Stimulated activated CD4-positive, alpha-beta T cell treated with anti-CD3 and anti-CD28 coated beads, Interleukin-15, amount 100 ng/mL, for 48 hours (primary cell): ENCODE data around the gene NTF3.

Experiments used
- DNase-seq, 2 donors: peaks; one replicate each; pipeline ENCODE4 v3.0.0-alpha.2; 2020; ENCODE audit warnings: low read depth in 2 of 2

NTF3 gene

DNA sequence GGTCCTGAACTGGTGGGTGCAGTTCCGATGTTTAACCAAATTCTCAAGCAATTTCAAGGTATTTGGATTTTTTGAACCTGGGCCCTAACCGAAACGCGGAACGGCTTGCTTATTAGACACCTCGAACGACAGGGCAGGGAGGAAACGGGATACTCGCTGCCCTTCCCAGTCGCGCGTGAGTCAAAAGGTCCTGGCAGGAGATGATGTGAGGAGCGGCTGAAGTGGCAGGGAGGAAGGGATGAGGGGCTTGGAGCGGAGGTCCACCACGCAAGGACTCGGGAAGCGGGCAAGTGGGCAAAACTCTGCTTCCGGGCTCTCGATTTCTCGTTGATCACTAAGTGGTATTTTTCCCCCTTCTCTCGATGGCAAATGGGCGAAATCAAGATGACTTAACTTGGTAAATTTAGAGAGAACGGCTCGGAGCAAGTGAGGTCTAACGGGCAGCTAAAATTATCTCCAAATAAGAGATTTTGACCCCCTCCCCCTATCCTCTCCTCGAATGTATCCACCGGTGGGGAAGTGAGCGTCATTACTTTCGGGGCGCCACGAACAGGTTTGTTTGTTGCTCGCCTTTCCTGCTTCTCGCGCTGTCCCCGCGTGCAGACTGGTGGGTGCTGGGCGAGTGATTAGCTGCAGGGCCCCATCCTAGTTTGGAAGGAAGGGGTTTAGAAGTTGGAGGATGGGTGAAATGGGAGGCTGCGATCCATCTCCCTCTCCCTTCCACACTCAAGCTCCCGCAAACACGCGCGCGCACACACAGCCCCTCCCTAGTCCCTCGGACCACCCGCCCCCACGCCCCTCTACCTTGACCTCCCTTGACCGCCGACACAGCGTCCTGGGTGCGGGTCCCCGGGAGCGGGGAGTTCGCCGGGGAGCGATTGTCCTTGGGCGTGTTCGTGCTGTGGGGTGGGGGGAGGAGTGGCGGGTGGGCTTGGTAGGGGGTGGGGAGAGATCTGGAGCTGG lies 986 bp upstream of the NTF3 start:
- DNase-seq: no peak

DNA sequence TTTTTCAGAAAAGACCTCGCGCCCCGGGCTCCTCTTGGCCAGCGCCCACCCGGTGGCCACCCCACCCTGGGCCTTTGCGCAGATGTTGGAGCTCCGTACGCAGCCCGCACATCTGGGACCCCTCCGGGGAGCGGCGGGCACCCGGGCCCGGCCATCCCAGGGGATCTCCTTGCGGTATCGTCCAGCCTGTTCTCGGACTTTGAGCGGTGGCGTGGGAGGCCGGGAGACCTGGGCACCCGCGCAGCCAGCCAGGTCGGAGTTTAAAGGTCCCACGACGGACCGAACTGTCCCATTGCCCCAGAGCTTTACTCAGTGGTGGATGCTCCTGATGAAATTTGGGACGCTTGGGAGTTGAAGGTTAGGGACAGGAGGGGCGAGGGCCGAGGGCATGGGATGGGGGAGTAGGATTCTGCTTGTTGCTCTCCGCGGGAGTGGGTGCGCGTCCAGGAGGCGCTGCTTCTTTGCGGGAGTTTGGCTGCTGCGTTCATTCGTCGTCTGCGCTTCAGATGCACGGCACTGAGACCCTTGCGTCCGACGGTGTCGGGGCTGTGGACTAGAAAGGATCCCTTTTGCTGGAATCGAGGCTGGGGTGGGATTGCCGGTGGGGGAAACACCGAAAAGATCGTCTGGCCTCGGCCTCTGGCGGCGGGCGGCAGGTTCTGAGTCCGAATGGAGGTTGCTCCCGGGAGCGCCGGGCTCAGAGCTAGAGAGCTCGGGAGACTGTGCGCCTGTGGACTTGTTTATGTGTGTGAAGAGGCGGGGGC lies 1.4 kb downstream of the NTF3 start:
- no peak for DNase-seq

DNA sequence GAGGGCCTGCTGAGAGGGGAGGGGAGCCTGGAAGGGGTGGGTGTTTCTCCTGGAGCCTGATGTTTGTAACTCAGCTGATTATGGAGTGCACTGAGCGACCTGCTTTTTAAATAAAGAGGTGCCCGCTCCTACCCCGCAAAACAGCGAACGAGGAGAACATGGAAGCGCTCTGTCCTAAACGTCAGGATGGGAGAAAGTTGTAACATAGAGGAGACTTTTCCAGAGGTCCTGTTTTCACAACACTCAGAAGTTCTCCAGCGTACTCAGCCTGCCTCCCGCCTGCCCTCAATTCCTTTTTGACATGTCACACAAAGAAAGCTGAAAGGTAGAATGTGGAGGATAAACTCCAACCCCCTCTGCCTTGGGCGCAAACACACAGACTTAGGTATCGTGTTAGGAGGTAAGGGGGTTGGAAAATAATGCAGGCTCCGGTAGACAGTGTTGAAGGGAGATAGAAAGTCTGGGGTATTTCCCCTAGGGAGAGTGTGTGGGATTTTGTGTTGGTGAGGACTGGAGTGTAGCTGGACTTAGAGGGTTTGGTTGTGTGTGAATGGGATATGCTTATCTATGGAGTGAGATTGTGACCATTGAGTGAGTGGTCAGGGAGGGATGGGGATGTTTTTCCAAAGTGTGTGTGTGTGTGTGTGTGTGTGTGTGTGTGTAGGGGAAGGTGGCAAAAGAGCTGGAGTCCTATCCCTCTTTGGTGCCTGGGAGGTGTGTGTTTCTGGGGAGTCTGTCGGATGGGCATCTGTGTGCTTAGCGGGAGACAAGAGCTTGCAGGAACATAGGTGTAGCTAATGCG lies 2.1 kb downstream of the NTF3 start:
- DNase-seq: no peak

DNA sequence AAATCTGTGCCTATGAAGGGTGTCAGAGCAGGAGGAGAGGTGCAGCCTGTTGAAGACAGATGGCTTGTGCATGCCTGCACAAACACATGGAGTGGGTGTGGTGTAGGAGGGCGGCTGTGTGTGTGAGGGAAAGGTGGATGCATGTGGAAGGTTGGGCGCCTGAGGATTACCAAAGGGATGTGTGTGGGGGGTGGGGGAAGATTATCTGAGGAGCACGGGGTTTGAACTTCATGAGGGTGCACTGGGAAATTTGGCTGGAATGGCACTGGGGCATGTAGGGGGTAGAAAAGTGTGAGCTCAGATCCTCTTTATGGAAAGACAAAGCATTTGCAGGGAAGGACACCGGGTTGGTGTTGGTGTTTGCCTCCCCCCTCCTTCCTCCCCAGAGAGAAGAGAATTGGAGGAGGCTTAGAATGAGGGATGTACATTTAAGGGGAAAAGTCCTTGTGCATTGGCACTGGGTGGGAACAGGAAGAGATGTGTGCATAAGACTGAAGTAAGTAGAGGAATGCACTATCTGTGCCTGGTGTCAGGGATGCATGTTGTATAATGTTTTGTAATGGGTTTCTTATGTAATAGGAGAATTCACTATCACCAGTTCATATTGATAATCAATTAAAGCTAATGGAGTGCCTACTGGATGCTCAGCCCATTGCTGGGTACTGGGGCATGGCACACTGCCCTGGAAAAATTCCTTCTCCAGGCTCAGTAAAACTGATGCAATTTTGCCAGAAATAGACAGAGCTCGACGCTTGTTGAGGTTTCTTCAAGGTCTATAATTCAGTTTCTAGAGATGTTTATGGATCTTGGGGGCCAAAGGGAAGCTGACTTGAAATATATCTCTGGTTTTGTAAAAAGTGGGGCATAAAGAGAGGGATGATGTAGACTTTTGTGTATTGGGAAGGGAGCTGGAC lies 3.0 kb downstream of the NTF3 start:
- no peak for DNase-seq

DNA sequence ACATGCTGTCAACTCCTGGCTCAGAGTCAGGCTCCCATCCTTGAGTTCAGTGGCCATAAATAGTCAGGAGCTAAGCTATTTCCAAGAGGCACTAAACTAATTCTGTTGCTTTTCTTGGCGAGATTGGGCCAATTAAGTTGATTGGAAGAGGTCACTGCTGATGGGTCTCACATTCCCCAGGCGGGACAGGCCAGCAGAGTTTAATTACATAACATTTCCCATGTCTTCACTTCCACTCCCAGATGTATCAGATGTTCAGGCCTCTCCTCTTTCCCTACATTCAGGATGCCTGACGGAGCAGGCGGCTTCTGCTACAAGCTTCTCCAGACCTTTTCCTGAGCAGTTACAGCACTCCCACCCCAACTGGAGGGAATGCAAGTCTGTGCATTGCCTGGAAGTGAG lies 5.3 kb downstream of the NTF3 start:
- no peak for DNase-seq

DNA sequence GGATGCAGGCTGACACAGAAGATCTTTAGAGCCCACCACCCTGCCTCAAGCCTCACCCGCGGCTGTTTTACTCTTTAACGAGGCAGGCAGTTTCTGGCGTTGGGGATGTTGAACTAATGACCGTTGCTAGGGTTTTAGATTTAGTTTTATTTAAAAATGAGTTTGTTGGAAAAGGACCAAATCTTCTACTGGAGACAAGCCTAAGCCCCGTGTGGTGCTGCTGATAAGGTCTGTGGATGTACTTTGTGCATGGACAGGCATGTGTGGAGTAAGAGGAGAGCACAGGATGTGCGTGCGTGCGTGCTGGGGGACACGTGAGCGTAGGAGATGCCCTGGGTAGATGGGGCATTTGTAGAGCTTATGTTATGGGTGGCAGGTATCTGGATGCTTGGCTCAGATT lies 5.7 kb downstream of the NTF3 start:
- DNase-seq: no peak

DNA sequence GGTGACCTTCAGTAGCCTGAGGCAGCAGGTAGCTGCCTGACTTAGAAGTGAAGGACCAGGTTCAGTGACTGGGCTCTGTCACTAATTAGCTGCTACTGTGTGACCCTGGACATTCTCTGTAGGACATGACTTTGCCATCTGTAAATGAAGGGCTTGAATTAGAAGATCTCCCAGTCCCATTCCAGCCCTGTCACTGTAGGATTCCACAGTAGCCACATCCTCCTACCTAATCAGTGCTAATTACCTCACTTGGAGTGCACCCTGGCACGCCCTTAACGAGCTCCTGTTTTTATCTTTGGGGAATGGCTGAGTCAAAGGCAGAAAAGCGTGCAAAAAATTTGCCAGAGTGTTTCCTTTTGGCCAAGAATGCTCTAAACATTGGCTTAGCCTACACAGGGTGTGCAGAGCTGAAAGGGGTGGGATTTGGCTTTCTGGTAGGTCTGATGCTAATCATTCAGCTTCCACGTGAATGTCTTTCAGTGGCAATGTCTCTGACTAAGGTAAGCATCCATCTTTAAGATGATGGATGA lies 6.8 kb downstream of the NTF3 start:
- no peak for DNase-seq

DNA sequence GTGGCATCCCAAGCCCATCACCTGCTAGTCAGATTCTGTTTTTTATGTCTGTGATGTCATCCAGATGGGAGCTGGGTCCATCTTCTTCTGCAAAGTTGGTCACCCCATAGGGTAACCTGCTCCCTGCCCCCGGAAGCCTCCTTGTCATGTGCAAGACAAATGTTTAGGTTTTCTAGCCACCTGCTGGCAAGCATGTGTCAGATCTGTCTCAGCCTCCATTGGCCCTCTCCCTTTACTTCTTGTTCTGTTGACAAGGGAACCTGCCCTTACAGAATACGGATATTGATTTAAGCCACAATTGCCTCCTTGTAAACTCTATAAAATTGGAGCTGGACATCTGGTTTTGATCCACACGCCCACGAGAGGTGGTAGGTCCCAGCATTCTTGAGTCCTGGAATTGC lies 7.5 kb downstream of the NTF3 start:
- no peak for DNase-seq

DNA sequence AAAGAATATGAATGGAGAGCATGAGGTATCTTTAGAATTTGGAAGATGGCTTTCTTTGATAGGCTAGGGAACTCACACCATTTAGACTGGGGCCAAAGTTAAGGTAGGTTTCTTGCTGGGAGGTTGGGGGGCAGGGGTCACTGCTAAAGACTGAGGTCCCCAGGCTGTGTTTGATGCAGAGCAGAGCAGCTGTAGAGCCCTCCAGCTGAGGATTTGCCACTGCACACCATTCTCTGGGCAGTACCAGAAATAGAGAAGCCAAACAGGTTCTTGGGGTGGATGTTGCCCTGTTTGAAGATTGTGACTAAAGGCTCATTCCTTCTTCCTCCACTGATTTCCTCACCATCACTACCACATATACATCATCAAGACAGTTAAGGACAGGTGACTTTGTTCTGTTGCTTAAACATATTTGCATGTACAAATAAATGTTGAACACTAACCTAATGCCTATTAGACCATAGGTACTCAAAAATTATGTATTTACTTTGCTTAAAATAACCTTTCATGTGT lies 7.9 kb downstream of the NTF3 start:
- no peak for DNase-seq

DNA sequence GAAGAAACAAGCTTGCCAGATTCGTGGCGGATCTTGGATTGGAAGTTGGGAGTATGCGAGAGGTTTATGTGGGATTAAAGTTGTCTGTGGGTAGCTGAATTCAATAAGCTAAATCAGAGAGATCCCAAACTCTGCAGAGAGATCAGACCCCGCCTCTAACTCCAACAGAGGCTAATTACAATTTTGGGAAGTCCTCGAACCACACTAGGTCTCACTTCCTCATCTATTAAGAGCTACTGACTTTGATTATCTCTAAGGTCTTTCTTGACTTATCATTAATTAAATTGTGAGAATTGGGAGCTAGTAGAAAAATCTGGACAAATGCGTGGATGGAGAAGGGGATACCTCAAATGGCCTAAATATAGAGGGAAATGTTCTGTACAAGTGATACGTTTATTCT lies 9.1 kb downstream of the NTF3 start:
- DNase-seq: no peak

DNA sequence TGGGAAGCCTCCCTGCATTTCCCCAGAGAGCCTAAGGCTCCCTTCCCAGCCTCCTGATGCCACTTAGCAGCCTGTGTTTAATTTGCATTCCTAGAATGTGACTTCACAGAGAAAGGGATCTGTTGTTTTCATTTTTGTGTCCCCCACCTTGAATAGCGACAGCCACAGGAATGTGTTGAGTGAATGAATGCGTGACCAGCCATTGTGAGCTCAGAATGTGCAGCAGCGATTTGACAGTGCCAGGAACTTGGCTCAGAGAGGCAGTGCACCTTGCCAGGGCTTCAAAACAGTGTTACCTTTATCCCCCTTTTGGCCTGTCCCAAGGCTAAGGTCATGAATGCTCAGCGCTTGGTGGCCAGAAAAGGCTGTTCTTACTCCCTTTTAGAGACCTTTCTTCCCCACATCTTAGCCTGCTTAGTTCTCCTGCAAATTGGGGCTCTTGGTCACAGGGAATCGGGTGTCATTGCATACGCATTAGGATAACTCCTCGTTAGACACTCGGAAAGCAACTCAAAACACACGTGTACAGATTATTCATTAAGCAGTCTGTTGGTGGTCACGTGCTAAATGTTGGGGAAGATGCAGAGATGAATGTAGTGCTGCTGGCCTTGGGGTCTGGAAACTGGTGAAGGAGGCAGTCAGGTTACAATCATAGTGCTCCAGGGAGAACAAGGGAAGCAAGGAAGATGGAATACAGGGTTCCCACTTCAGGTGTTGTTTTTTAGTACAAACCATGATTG lies 9.8 kb downstream of the NTF3 start:
- no peak for DNase-seq

DNA sequence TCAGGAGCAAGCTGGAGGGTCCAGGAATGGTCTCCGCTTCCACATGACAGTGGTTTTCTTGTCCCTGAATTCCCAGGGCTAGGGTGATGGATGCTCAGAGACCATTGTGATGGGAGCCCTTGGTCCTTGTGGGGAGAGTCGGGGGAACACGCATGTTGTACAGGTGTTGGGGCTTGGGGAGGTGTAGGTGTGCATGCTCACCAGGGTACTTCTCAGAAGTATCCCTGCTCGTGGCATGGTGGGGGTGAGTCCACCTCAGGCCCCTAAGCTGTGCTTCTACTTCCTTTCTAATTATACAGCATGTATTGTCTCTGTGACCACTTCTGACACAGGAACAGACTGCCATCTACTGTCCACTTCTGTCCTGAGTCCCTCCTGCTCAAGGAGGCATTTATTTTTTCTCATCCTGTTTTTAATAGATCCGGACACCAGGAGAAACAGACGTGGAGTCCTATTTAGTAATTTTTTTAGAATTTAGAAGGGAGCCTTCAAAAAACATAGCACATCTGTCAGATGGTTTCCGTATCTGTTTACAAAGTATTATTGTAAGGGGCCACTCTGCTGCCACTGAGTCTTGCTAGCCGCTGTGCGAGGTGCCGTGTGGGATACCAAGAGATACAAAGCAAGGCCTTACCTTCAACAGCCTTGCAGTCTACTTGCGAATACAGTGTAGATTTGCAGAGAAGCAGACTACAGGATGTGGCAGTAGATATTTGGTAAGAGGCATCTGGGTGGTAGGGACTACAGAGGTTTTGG lies 10.5 kb downstream of the NTF3 start:
- DNase-seq: no peak

DNA sequence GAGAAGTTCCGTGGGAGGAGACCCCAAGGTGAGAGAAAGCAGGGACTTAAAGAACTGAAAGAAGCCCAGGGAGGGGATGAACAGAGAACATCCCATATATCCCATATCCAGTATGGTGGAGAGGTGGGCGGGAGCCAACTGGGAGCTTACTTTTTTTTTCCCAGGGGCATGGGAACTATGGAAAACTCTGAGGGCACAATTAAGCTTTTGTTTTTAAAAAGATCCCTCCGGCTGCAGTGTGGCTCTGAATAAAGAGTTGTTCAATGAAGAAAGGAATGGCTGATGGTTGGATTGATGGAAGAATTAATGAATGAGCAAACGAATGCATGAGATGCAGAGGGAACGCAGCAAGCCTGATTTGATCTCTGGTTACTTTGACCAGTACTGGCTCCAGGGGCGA lies 12.6 kb downstream of the NTF3 start:
- no peak for DNase-seq

DNA sequence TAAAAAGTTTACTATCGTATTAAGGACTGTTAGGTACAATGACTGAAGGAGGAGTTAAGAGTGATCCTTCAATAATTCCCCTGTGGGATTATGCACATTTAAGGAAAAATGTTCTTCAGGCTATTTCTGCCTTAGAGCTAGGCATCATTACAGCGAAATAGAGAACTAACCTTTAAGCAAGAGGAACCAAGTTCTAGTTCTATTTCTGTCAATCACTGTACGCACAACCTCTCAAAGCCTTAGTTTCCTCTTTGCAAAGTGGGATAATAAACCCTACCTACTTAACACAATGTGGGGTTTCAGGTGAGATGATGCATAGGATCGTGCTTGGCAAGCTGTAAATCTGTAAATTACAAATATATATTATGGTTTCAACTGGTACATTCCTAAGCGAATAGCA lies 15.4 kb downstream of the NTF3 start:
- DNase-seq: no peak

DNA sequence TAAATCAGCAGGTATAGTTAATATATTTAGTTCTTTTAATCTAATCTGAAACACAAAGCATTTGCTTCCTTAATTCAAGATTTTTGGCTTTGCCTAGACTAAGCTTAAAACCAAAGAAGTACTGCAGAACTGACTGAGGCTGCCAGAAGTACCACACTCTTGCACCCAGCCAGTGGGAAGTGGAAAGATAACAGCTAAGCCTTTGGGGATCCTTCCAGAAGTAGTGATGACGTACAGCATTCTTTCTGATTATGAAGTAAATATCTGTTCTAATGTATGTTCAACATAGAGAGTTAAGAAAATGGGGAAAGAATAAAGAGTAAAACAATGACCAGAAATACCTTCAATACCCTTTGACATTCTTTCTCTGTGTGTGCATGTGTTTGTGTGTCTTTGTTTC lies 19.3 kb downstream of the NTF3 start:
- no peak for DNase-seq

DNA sequence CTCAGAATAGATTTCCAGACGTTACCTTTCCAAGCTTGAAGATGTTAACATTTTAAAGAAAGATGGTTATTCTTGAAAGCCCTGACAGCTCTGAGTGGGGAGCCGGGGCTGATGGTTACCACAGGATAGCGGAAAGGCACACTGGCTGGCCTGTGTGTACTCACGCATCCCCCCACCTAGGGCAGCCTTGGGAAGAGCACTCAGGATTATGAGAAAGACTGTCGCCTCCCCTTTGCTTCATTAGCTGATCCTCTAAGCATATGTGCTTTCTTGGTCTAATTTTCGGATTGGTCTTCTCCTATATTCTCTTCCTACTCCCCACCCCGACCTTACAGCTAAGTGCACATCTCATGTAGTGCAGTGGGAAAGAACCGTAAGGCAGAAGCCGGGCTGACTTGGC lies 20.7 kb downstream of the NTF3 start:
- no peak for DNase-seq

DNA sequence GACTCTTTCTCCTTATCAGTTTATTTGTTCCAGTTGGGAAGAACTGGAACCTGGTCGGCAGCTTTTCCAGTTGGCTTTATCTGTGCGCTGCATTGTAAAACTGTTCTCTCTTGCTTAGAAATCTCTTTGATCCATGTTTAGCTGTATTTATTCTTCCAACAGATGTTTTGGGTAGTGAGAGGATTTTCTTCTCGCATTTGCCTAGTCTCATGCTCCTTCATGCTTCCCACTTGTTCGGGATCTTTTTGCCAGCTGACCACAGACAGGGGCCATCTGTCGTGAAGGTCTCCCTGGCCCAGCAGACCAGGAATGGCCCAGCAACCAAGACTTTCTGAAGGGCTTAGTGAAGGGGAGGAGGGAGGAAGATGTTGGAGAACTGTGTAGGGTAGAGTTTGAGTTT lies 21.6 kb downstream of the NTF3 start:
- DNase-seq: no peak

DNA sequence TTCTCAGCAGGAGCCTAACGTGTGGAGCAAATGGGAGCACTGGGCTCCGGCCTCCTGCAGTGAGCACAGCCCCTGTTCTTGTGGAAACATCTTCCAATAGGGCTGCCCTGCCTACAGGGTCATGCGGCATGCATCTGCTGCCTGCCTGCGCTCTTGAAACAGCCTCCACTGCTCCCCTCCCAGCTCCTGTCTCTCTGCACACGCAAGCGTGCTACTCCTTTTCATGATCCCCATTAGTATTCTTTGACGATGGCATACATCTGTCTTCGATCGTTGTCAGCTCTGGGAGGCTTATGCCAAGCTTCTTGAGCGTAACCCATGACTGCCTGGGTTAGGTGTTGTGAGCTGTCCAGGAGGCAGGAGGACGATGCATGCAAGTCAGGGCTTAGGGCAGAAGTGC lies 23.1 kb downstream of the NTF3 start:
- no peak for DNase-seq

DNA sequence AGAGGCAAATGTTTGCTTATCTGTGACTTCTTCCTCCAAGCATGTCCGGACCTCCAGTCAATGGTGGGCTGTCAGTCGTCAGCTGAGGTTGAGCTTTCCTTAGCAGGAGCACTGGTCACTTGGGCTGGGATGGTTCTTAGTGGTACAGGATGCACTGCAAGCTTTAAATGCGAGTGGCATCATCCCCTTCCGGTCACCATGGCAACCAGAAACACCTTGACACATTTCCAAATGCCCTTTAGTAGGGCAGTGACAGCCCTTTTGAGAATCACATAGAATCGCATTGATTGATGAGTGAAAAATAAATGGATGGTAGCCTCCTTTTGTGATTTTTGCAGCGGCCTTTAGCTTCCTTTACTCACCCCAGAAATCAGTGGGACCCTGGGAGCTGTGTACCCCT lies 24.1 kb downstream of the NTF3 start:
- DNase-seq: no peak
